H9 (cell line): ENCODE measurements around the gene CYP2A7. TPM values are rescaled to one million over a fixed set of nuclear protein-coding genes. Genes with fewer than 3 reads are reported as not detected.
"Not testable (repeated sequence)": the region's sequence is repeated elsewhere in the genome, so short reads cannot be mapped to it uniquely, and the experiment has no call there.

Experiments
- DNase-seq: peaks from one replicate; pipeline ENCODE4 v3.0.0-alpha.2; 2017
- H2AFZ ChIP-seq: one replicate; pipeline ENCODE4 v1.6.1; 2013; ENCODE audit warnings: mild to moderate bottlenecking, low read length, control low read depth, moderate library complexity
- H2AK5ac ChIP-seq: 2 replicates; pipeline ENCODE4 v1.6.1; 2013; ENCODE audit warnings: low read length, control low read depth, mixed read lengths; ENCODE audit not compliant: insufficient read length
- H2BK120ac ChIP-seq: one replicate; pipeline ENCODE4 v1.6.1; 2013; ENCODE audit warnings: low read depth, mild to moderate bottlenecking, low read length, control low read depth, inconsistent platforms; ENCODE audit not compliant: poor library complexity, severe bottlenecking
- H2BK12ac ChIP-seq: 2 replicates; pipeline ENCODE4 v1.6.1; 2013; ENCODE audit warnings: low read length, control low read depth, mixed read lengths, low read depth; ENCODE audit not compliant: insufficient read length
- H2BK15ac ChIP-seq: 2 replicates; pipeline ENCODE4 v1.6.1; 2013; ENCODE audit warnings: low read depth, low read length, control low read depth
- H2BK20ac ChIP-seq: one replicate; pipeline ENCODE4 v1.6.1; 2013; ENCODE audit warnings: low read depth, mild to moderate bottlenecking, low read length, control low read depth, inconsistent platforms; ENCODE audit not compliant: poor library complexity, severe bottlenecking
- H2BK5ac ChIP-seq: 2 replicates; pipeline ENCODE4 v1.6.1; 2013; ENCODE audit warnings: low read length, control low read depth, mixed read lengths; ENCODE audit not compliant: insufficient read length
- H3K14ac ChIP-seq: 2 replicates; pipeline ENCODE4 v1.6.1; 2013; ENCODE audit warnings: low read length, control low read depth; ENCODE audit not compliant: insufficient read depth
- H3K18ac ChIP-seq: 2 replicates; pipeline ENCODE4 v1.6.1; 2013; ENCODE audit warnings: low read depth, mild to moderate bottlenecking, mixed read lengths, low read length, control low read depth; ENCODE audit not compliant: insufficient read length
- H3K23ac ChIP-seq: 2 replicates; pipeline ENCODE4 v1.6.1; 2013; ENCODE audit warnings: low read length, control low read depth, mixed read lengths, low read depth; ENCODE audit not compliant: insufficient read length
- H3K23me2 ChIP-seq: 2 replicates; pipeline ENCODE4 v1.6.1; 2013; ENCODE audit warnings: low read depth, mild to moderate bottlenecking, mixed read lengths, low read length, control low read depth; ENCODE audit not compliant: insufficient read length, poor library complexity, severe bottlenecking
- H3K27ac ChIP-seq: 2 replicates; pipeline ENCODE4 v1.5.1; 2013; ENCODE audit warnings: low read length, control low read depth, mixed read lengths, low read depth; ENCODE audit not compliant: insufficient read length
- H3K27me3 ChIP-seq: 2 replicates; pipeline ENCODE4 v1.6.1; 2013; ENCODE audit warnings: low read length, control low read depth, inconsistent platforms; ENCODE audit not compliant: insufficient read depth
- H3K4ac ChIP-seq: 2 replicates; pipeline ENCODE4 v1.6.1; 2013; ENCODE audit warnings: low read depth, mild to moderate bottlenecking, control low read depth, inconsistent platforms, low read length, moderate library complexity
- H3K4me1 ChIP-seq: 2 replicates; pipeline ENCODE4 v1.6.1; 2013; ENCODE audit warnings: low read length, control low read depth, inconsistent platforms; ENCODE audit not compliant: insufficient read depth
- H3K4me2 ChIP-seq: 2 replicates; pipeline ENCODE4 v1.6.1; 2013; ENCODE audit warnings: low read length, control low read depth, mixed read lengths; ENCODE audit not compliant: insufficient read length, insufficient read depth
- H3K56ac ChIP-seq: 2 replicates; pipeline ENCODE4 v1.6.1; 2013; ENCODE audit warnings: low read depth, mild to moderate bottlenecking, mixed read lengths, low read length, control low read depth; ENCODE audit not compliant: insufficient read length
- H3K79me1 ChIP-seq: 2 replicates; pipeline ENCODE4 v1.6.1; 2013; ENCODE audit warnings: low read depth, mild to moderate bottlenecking, moderate library complexity, low read length, control low read depth, inconsistent platforms; ENCODE audit not compliant: insufficient read depth, poor library complexity, severe bottlenecking
- H3K79me2 ChIP-seq: 2 replicates; pipeline ENCODE4 v1.6.1; 2013; ENCODE audit warnings: low read length, control low read depth, inconsistent platforms; ENCODE audit not compliant: insufficient read depth
- H3K9ac ChIP-seq: 2 replicates; pipeline ENCODE4 v1.6.1; 2013; ENCODE audit warnings: low read length, control low read depth, mixed read lengths; ENCODE audit not compliant: insufficient read length; ENCODE audit errors: extremely low read depth
- H3K9me3 ChIP-seq: one replicate; pipeline ENCODE4 v1.6.1; 2013; ENCODE audit warnings: low read depth, low read length, inconsistent platforms; ENCODE audit not compliant: control insufficient read depth
- H3T11ph ChIP-seq: one replicate; pipeline ENCODE4 v1.6.1; 2013; ENCODE audit warnings: mild to moderate bottlenecking, low read length, control low read depth, inconsistent platforms
- H4K20me1 ChIP-seq: one replicate; pipeline ENCODE4 v1.6.1; 2013; ENCODE audit not compliant: control insufficient read depth, insufficient read length, insufficient read depth
- H4K5ac ChIP-seq: 2 replicates; pipeline ENCODE4 v1.6.1; 2013; ENCODE audit warnings: low read depth, mild to moderate bottlenecking, mixed read lengths, low read length, control low read depth; ENCODE audit not compliant: insufficient read length
- H4K8ac ChIP-seq: replicated peaks from 2 replicates; pipeline ENCODE4 v1.6.1; 2013; ENCODE audit warnings: low read length, control low read depth, mixed read lengths, low read depth; ENCODE audit not compliant: insufficient read length
- H4K91ac ChIP-seq: 2 replicates; pipeline ENCODE4 v1.6.1; 2013; ENCODE audit warnings: low read depth, mild to moderate bottlenecking, moderate library complexity, mixed read lengths, low read length, control low read depth; ENCODE audit not compliant: insufficient read length
- H3K27ac Mint-ChIP-seq, 3 experiments: 2 replicates in 2 of 3; 3 replicates in 1 of 3; pipeline ENCODE4 v1.8.0; 2020 to 2021; ENCODE audit warnings: mixed read lengths in 3 of 3, mild to moderate bottlenecking in 1 of 3, moderate library complexity in 1 of 3
- H3K27me3 Mint-ChIP-seq: 2 replicates; pipeline ENCODE4 v1.8.0; 2021; ENCODE audit warnings: low read depth, mild to moderate bottlenecking, moderate library complexity, mixed read lengths
- H3K36me3 Mint-ChIP-seq, 3 experiments: 2 replicates in 2 of 3; 3 replicates in 1 of 3; pipeline ENCODE4 v1.8.0; 2020 to 2021; ENCODE audit warnings: low read depth in 3 of 3, mixed read lengths in 3 of 3; ENCODE audit not compliant: insufficient read depth in 1 of 3
- H3K4me1 Mint-ChIP-seq, 2 experiments: 2 replicates each; pipeline ENCODE4 v1.8.0; 2020; ENCODE audit warnings: mixed read lengths in 2 of 2
- H3K4me3 Mint-ChIP-seq, 2 experiments: 2 replicates in 1 of 2; 3 replicates in 1 of 2; pipeline ENCODE4 v1.8.0; 2020 to 2021; ENCODE audit warnings: mild to moderate bottlenecking in 2 of 2, mixed read lengths in 2 of 2, moderate library complexity in 1 of 2
- H3K9me3 Mint-ChIP-seq, 2 experiments: 2 replicates in 1 of 2; 3 replicates in 1 of 2; pipeline ENCODE4 v1.8.0; 2020; ENCODE audit warnings: mild to moderate bottlenecking in 2 of 2, mixed read lengths in 2 of 2, moderate library complexity in 1 of 2
- WGBS: extraction: QIAGEN DNeasy Blood & Tissue Kit; methylation state at CpG from one replicate; pipeline ENCODE4 v1.1.7; 2013; ENCODE audit warnings: missing lambda C conversion rate, low lambda C conversion rate, mixed read lengths; ENCODE audit not compliant: insufficient read length; ENCODE audit errors: extremely low coverage; 5-methylcytosine and 5-hydroxymethylcytosine counted together
- total RNA-seq: library from RNA; stranded (reverse); gene quantifications from 2 replicates; pipeline ENCODE4 v1.2.1, GENCODE V29; 2021

Gene CYP2A7
- total RNA-seq, 1 experiment from 2014 or later: not detected

GRCh38 chr19:40826312-40826698, 55.7 kb downstream of the CYP2A7 start:
- H3K56ac ChIP-seq, H3K9me3 ChIP-seq, H3K9ac ChIP-seq, H2BK15ac ChIP-seq, DNase-seq, H4K20me1 ChIP-seq, H2AK5ac ChIP-seq, H3K79me1 ChIP-seq, H3K14ac ChIP-seq, H3K9me3 Mint-ChIP-seq, H4K5ac ChIP-seq, H3K27me3 ChIP-seq, H3K36me3 Mint-ChIP-seq, H3K18ac ChIP-seq, H3K4ac ChIP-seq, H3K27me3 Mint-ChIP-seq, H2BK12ac ChIP-seq, H3K23me2 ChIP-seq, H3K4me3 Mint-ChIP-seq, H2BK120ac ChIP-seq, H2BK20ac ChIP-seq, H3T11ph ChIP-seq, H3K79me2 ChIP-seq, H3K23ac ChIP-seq, H3K27ac ChIP-seq, H3K4me1 ChIP-seq, H3K27ac Mint-ChIP-seq, H4K8ac ChIP-seq, H3K4me2 ChIP-seq, H2BK5ac ChIP-seq, H2AFZ ChIP-seq, H4K91ac ChIP-seq: not testable (repeated sequence)
- no CpG with 5 or more reads among the region's 14 CpGs for WGBS
- H3K4me1 Mint-ChIP-seq: peaks cover 14 to 15% of the 10 kb centered on the region in 2 experiments

- not testable (repeated sequence) for H3K4me1 ChIP-seq, H2AK5ac ChIP-seq, DNase-seq, H3K27ac Mint-ChIP-seq, H3K27me3 Mint-ChIP-seq, H3K4me2 ChIP-seq, H3K79me2 ChIP-seq, H2BK20ac ChIP-seq, H4K8ac ChIP-seq, H3K27me3 ChIP-seq, H2BK12ac ChIP-seq, H3K27ac ChIP-seq, H2BK5ac ChIP-seq, H4K20me1 ChIP-seq, H2BK120ac ChIP-seq, H3K23ac ChIP-seq, H2AFZ ChIP-seq, H3K79me1 ChIP-seq, H2BK15ac ChIP-seq, H3K9ac ChIP-seq, H3K18ac ChIP-seq, H3K23me2 ChIP-seq, H3K14ac ChIP-seq, H4K91ac ChIP-seq, H3K9me3 Mint-ChIP-seq, H3K36me3 Mint-ChIP-seq, H3T11ph ChIP-seq, H4K5ac ChIP-seq, H3K4me3 Mint-ChIP-seq, H3K4ac ChIP-seq, H3K9me3 ChIP-seq, H3K56ac ChIP-seq
- no CpG with 5 or more reads among the region's 6 CpGs for WGBS
- H3K4me1 Mint-ChIP-seq: peaks cover 14 to 15% of the 10 kb centered on the region in 2 experiments
These were observed 56.5 kb downstream of the CYP2A7 start for GRCh38 chr19:40825460-40826095.
